Esophagus (tissue), 2 donors: Measurements from ENCODE around the gene GDPD1. TPM values are rescaled to one million over a fixed set of nuclear protein-coding genes. Genes with fewer than 3 reads are reported as not detected.
"Not testable (repeated sequence)": the region's sequence is repeated elsewhere in the genome, so short reads cannot be mapped to it uniquely, and the experiment has no call there.

Source experiments
- H3K27ac ChIP-seq, 2 donors: one replicate each; pipeline ENCODE4 v1.5.1; 2013; ENCODE audit warnings: low read depth in 2 of 2, mild to moderate bottlenecking in 2 of 2, inconsistent platforms in 1 of 2, low read length in 1 of 2, moderate library complexity in 1 of 2
- H3K27me3 ChIP-seq, 2 donors: one replicate each; pipeline ENCODE4 v1.6.1; 2013; ENCODE audit warnings: low read length in 2 of 2, control low read depth in 1 of 2, mild to moderate bottlenecking in 1 of 2; ENCODE audit not compliant: insufficient read depth in 2 of 2, control insufficient read depth in 1 of 2
- H3K36me3 ChIP-seq, 2 donors: one replicate each; pipeline ENCODE4 v1.6.1; 2013; ENCODE audit warnings: low read length in 1 of 2; ENCODE audit not compliant: control insufficient read depth in 2 of 2, insufficient read depth in 2 of 2
- H3K4me1 ChIP-seq, 2 donors: one replicate each; pipeline ENCODE4 v1.6.1; 2013; ENCODE audit warnings: low read length in 1 of 2; ENCODE audit not compliant: control insufficient read depth in 2 of 2, insufficient read depth in 2 of 2
- H3K4me3 ChIP-seq, 2 donors: one replicate each; pipeline ENCODE4 v1.5.1; 2013; ENCODE audit warnings: low read length in 2 of 2, mild to moderate bottlenecking in 2 of 2, low read depth in 1 of 2, moderate library complexity in 1 of 2
- H3K9me3 ChIP-seq, 2 donors: one replicate each; pipeline ENCODE4 v1.6.1; 2013; ENCODE audit warnings: mild to moderate bottlenecking in 2 of 2, low read depth in 1 of 2, low read length in 1 of 2, moderate library complexity in 1 of 2; ENCODE audit not compliant: control insufficient read depth in 2 of 2, insufficient read depth in 1 of 2
- WGBS, 2 donors: extraction: QIAGEN DNeasy Blood & Tissue Kit; methylation state at CpG; one replicate each; pipeline ENCODE4 v1.1.7; 2013; 5-methylcytosine and 5-hydroxymethylcytosine counted together
- polyA plus RNA-seq, 2 donors: library from polyadenylated mRNA; stranded (reverse); fragments of 200-250 nt; gene quantifications; one replicate each; pipeline ENCODE4 v1.2.3, GENCODE V29; 2013
- donor health status: healthy with polysubstance abuse.
- donor health status: Bipolar disorder and iron deficiency.

GDPD1 gene
- polyA plus RNA-seq, 2 donors: 0.44 to 0.57 TPM

DNA sequence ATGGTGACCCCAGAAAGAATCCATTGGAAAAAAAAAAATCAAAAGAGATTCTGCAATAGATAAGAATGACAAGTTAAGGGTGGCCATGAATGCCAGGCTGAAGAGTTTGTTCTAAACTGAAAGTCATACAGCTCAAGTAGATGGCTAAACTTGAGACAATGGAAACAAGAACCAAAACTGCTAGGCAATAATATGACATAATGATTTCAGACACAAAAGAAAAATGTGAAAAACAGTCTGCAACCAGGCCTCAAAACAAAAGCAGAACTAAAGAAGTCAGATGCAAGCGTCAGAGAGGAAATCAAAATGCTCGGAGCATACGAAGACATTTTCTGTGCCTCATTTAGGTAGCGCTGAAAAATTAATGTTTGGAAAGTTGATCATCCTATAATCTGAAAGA, 56.7 kb downstream of the GDPD1 start:
- Histone ChIP-seq H3K4me3 (no peak overlapping the region), H3K36me3 (no peaks in the 10 kb centered on the region), H3K4me1 (no peaks in the 10 kb centered on the region), H3K27ac (no peak overlapping the region), H3K9me3 (no peaks in the 10 kb centered on the region), H3K27me3 (no peaks in the 10 kb centered on the region)
- WGBS, 2 donors: 87 to 91% methylated on average over 4 of the region's 4 CpGs

DNA sequence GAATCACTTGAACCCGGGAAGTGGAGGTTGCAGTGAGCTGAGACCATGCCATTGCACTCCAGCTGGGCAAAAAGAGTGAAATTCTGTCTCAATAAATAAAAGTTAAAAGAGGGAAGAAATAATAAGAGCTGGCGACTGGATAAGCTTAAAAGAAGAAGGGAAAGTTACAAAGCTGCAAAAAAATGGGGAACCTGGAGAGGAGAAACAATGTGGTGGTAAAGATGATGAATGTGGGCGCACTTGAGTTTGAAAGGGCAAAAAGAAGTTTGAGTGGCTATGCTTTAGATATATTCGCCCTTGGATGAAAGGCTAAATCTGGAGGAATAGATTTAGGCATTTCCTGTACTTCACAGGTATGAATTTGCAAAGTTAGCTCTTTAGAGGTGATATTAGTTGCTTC, 58.1 kb downstream of the GDPD1 start:
- Histone ChIP-seq H3K9me3 (no peaks in the 10 kb centered on the region), H3K36me3 (no peaks in the 10 kb centered on the region), H3K4me1 (no peaks in the 10 kb centered on the region), H3K4me3 (no peak overlapping the region), H3K27me3 (no peaks in the 10 kb centered on the region), H3K27ac (no peak overlapping the region)
- WGBS, 2 donors: 81 to 90% methylated on average over 4 of the region's 4 CpGs

DNA sequence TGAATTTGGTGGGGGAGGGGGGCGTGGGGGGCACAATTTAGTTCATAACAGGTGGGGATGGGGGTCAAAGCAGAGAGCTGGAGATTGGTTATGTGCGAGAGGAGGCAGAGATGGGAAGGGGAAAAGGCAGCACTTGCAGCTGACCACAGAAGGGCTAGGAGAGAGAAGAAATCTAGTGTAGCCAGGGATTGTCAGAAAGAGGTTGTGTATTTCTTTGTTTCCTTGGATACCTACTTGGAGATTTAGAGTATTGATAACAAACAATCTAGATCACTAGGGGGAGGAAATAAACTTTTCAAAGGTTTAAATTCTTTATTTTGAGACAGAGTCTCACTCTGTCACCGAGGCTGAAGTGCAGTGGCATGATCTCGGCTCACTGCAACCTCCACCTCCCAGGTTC, 64.0 kb downstream of the GDPD1 start:
- H3K27ac ChIP-seq: no peak overlapping the region
- H3K4me1 ChIP-seq: no peaks in the 10 kb centered on the region
- no peaks in the 10 kb centered on the region for H3K9me3 ChIP-seq
- no peaks in the 10 kb centered on the region for H3K36me3 ChIP-seq
- H3K4me3 ChIP-seq: no peak overlapping the region
- WGBS, 2 donors: 50 to 58% methylated on average over 4 of the region's 4 CpGs
- no peaks in the 10 kb centered on the region for H3K27me3 ChIP-seq

DNA sequence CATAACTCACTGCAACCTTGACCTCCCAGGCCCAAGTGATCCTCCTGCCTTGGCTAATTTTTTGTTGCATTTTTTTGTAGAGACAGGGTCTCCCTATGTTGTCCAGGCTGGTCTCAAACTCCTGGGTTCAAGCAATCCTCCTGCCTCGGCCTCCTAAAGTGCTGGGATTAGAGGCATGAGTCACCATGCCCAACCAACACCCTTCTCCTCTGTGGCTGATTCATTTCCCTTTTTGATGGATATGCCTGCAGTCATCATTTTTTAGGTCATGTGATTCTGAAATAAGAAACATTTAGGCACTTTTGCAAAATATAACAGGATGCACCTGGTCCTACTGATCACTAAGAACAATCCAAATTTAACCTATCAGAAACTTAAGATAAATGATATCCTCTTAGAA, 67.1 kb downstream of the GDPD1 start:
- Histone ChIP-seq H3K4me3 (no peak overlapping the region), H3K9me3 (no peaks in the 10 kb centered on the region), H3K27me3 (no peaks in the 10 kb centered on the region), H3K36me3 (no peaks in the 10 kb centered on the region), H3K4me1 (no peaks in the 10 kb centered on the region), H3K27ac (no peak overlapping the region)
- 30 to 65% methylated on average over 1 of the region's 1 CpG for WGBS, 2 donors

DNA sequence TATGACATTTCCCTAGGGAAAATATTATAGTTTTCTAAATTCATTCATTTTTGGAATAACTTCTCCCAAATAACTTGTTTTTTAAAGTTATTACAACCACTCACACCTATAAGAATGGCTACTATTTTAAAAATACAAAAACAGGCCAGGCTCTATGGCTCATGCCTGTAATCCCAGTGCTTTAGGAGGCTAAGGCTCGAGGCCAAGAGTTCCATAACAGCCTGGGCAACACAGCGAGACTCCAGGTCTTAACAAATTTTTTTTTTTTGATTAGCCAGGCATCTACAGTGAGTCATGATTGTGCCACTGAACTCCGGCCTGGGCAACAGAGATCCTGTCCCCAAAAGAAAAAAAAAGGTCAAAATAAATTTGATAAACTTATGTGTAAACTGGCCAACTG, 67.6 kb downstream of the GDPD1 start:
- H3K4me1 ChIP-seq: no peaks in the 10 kb centered on the region
- H3K27me3 ChIP-seq: no peaks in the 10 kb centered on the region
- WGBS, 2 donors: 75 to 77% methylated on average over 3 of the region's 3 CpGs
- H3K27ac ChIP-seq: no peak overlapping the region
- no peaks in the 10 kb centered on the region for H3K36me3 ChIP-seq
- no peaks in the 10 kb centered on the region for H3K9me3 ChIP-seq
- no peak overlapping the region for H3K4me3 ChIP-seq

DNA sequence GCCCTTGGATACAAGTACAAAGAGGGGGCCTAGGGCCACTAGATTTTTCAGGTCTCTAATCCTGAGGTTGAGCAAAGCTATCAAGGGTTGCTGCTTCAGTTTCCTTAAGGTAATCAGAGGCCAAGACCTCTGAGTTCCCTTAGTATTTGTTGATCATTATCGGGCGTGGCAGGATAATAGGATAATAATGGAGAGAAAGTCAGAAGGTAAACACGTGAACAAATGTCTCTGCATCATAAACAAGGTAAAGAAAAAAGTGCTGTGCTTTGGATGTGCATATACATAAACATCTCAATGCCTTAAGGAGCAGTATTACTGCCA, 69.6 kb downstream of the GDPD1 start:
- no peaks in the 10 kb centered on the region for H3K27me3 ChIP-seq
- H3K27ac ChIP-seq: no peak overlapping the region
- no peaks in the 10 kb centered on the region for H3K4me1 ChIP-seq
- H3K4me3 ChIP-seq: no peak overlapping the region
- H3K9me3 ChIP-seq: no peaks in the 10 kb centered on the region
- WGBS, 2 donors: 61 to 69% methylated on average over 3 of the region's 3 CpGs
- no peaks in the 10 kb centered on the region for H3K36me3 ChIP-seq

DNA sequence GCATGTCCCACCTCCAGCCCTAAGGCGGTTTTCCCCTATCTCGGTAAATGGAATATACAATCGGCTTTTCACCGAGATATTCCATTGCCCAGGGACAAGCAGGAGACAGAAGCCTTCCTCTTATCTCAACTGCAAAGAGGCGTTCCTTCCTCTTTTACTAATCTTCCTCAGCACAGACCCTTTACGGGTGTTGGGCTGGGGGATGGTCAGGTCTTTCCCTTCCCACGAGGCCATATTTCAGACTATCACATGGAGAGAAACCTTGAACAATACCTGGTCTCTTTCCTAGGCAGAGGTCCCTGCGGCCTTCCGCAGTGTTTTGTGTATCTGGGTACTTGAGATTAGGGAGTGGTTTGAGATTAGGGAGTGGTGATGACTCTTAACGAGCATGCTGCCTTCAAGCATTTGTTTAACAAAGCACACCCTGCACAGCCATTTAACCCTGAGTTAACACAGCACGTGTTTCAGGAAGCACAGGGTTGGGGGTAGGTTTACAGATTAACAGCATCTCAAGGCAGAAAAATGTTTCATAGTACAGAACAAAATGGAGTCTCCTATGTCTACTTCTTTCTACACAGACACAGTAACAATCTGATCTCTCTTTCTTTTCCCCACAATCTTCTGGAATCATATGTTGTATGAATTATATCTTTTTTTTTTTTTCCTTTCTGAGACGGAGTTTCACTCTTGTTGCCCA, 70.1 kb downstream of the GDPD1 start:
- H3K27me3 ChIP-seq, H3K27ac ChIP-seq, H3K36me3 ChIP-seq, H3K4me3 ChIP-seq, H3K9me3 ChIP-seq, H3K4me1 ChIP-seq: not testable (repeated sequence)
- WGBS, 2 donors: 35 to 46% methylated on average over 12 of the region's 12 CpGs

DNA sequence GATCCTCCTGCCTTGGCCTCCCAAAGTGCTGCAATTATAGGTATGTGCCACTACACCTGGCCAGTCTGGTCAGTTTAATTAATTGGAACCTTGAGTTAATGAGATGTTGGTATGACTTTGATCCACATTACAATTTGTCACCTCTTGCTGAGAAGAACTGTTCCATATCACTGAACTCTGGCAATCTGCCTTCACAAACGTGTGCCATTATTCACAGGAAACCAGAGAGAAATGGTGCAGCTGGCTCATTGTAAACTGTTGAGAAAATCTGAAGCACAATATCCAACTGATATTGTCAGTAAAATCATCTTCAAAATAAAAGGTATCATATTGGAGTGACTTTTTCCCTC, 71.8 kb downstream of the GDPD1 start:
- no peaks in the 10 kb centered on the region for H3K9me3 ChIP-seq
- no peaks in the 10 kb centered on the region for H3K4me1 ChIP-seq
- H3K36me3 ChIP-seq: no peaks in the 10 kb centered on the region
- 19 to 27% methylated on average over 1 of the region's 1 CpG for WGBS, 2 donors
- no peak overlapping the region for H3K4me3 ChIP-seq
- no peaks in the 10 kb centered on the region for H3K27me3 ChIP-seq
- no peak overlapping the region for H3K27ac ChIP-seq

DNA sequence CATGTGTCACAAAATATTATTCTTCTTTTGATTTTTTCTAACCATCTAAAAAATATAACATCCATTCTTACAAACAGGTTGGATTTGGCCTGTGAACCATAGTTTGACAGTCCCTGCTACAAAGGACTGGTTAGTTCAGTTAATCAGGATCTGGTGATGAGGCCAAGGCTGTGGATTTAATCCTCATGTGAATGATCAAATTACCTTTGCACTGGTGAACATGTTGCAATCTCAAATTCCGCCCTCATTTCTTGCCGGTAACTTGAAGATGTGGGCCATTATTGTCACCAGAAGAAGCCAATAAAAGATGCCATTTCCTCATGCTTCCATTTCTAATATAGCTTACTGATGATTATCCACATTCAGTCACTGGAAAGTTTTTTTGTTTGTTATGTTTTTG, 75.9 kb downstream of the GDPD1 start:
- Histone ChIP-seq H3K27ac (peak overlapping the region in 1 of 2 donors; percentile 37), H3K27me3 (no peaks in the 10 kb centered on the region), H3K9me3 (no peaks in the 10 kb centered on the region), H3K36me3 (no peaks in the 10 kb centered on the region), H3K4me3 (no peak overlapping the region), H3K4me1 (no peaks in the 10 kb centered on the region)
- 71 to 82% methylated on average over 2 of the region's 2 CpGs for WGBS, 2 donors

DNA sequence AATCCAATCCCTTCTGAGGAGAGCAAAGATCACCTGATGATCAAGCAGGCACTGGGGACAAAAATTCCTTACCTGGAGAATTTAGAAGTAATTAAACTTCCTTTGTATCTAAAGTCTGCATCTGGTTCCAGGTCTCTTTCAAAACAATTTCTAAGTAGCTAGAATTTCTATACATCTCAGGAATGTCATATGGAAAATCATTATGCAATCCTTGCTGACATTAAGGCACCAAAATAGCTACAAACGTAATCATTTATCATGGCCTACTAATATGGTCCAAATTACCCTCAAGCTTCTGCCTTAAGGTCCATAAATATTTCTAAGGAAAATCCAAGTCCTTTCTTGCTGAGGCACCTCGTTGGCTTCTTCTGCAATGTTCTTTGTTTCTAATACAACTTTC, 78.2 kb downstream of the GDPD1 start:
- Histone ChIP-seq H3K9me3 (no peaks in the 10 kb centered on the region), H3K4me1 (no peaks in the 10 kb centered on the region), H3K27ac (no peak overlapping the region), H3K4me3 (no peak overlapping the region), H3K36me3 (no peaks in the 10 kb centered on the region), H3K27me3 (no peaks in the 10 kb centered on the region)
- WGBS, 2 donors: 50 to 55% methylated on average over 2 of the region's 2 CpGs
